ENCODE measurements around the gene DCLK3.

DCLK3 gene

GRCh38 chr3:36695113-36695768 lies 69.1 kb downstream of the DCLK3 start:
- no peak for TF ChIP-seq CTCF (conservative IDR thresholded peaks at IDR 0.05; ENCODE audit: low read depth, low read length)
- H3K4me3 ChIP-seq (ENCODE audit: low read length), result no peak overlapping the region
- DNase-seq (ENCODE audit: low read depth), result no peak

- TF ChIP-seq CTCF (conservative IDR thresholded peaks at IDR 0.05; ENCODE audit: low read depth, low read length), result no peak
- no peak overlapping the region for H3K4me3 ChIP-seq (ENCODE audit: low read length)
- no peak for DNase-seq (ENCODE audit: low read depth)
Observed at GRCh38 chr3:36693670-36694069, 70.7 kb downstream of the DCLK3 start.

GRCh38 chr3:36689560-36689959 lies 74.8 kb downstream of the DCLK3 start:
- TF ChIP-seq CTCF (conservative IDR thresholded peaks at IDR 0.05; ENCODE audit: low read depth, low read length), result no peak
- H3K4me3 ChIP-seq (ENCODE audit: low read length), result no peak overlapping the region
- no peak for DNase-seq (ENCODE audit: low read depth)

- no peak overlapping the region for H3K4me3 ChIP-seq (ENCODE audit: low read length)
- no peak for DNase-seq (ENCODE audit: low read depth)
- no peak for TF ChIP-seq CTCF (conservative IDR thresholded peaks at IDR 0.05; ENCODE audit: low read depth, low read length)
Observed at GRCh38 chr3:36688815-36689214, 75.5 kb downstream of the DCLK3 start.

- no peak for TF ChIP-seq CTCF (conservative IDR thresholded peaks at IDR 0.05; ENCODE audit: low read depth, low read length)
- DNase-seq (ENCODE audit: low read depth), result no peak
- no peak overlapping the region for H3K4me3 ChIP-seq (ENCODE audit: low read length)
Observed at GRCh38 chr3:36686516-36686915, 77.8 kb downstream of the DCLK3 start.

- TF ChIP-seq CTCF (conservative IDR thresholded peaks at IDR 0.05; ENCODE audit: low read depth, low read length), result no peak
- no peak for DNase-seq (ENCODE audit: low read depth)
- H3K4me3 ChIP-seq (ENCODE audit: low read length), result no peak overlapping the region
Observed at GRCh38 chr3:36681867-36682266, 82.5 kb downstream of the DCLK3 start.

- no peak for TF ChIP-seq CTCF (conservative IDR thresholded peaks at IDR 0.05; ENCODE audit: low read depth, low read length)
- H3K4me3 ChIP-seq (ENCODE audit: low read length), result no peak overlapping the region
- no peak for DNase-seq (ENCODE audit: low read depth)
Observed at GRCh38 chr3:36680952-36681351, 83.4 kb downstream of the DCLK3 start.
